Measurements from ENCODE around the gene ZNF343. TPM values are rescaled to one million over a fixed set of nuclear protein-coding genes. Genes with fewer than 3 reads are reported as not detected.

ZNF343 gene
- total and polyA plus RNA-seq, 8 donors = 8.4 to 19.3 (median 15.1) TPM

DNA sequence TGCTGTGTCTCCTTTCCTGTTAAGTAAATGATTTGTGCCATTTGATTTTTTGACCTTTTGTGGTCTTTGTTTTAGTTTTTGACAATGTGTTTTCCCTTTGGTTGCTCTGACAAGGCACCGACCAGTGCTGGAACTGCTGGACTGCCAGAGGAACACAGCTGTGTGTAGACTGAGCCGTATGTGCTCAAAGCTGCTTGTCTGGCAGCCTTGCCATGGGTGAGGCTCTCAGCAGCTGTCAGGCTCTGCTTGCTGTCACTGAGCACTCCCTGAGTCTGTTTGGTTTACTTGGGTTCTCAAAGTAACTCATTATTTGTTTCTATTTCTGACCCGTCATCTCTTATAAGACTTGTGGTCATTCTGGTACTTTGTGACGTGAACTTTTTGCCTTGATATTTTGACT, 23.1 kb downstream of the ZNF343 start:
- H3K27me3 ChIP-seq = no peaks in the 10 kb centered on the region
- H3K36me3 ChIP-seq = peaks cover 0 to 75% of the 10 kb centered on the region in 2 donors
- DNase-seq = no peak
- no peak overlapping the region for H3K27ac ChIP-seq
- TF ChIP-seq, protein P1, sequence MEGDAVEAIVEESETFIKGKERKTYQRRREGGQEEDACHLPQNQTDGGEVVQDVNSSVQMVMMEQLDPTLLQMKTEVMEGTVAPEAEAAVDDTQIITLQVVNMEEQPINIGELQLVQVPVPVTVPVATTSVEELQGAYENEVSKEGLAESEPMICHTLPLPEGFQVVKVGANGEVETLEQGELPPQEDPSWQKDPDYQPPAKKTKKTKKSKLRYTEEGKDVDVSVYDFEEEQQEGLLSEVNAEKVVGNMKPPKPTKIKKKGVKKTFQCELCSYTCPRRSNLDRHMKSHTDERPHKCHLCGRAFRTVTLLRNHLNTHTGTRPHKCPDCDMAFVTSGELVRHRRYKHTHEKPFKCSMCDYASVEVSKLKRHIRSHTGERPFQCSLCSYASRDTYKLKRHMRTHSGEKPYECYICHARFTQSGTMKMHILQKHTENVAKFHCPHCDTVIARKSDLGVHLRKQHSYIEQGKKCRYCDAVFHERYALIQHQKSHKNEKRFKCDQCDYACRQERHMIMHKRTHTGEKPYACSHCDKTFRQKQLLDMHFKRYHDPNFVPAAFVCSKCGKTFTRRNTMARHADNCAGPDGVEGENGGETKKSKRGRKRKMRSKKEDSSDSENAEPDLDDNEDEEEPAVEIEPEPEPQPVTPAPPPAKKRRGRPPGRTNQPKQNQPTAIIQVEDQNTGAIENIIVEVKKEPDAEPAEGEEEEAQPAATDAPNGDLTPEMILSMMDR (IDR thresholded peaks at IDR 0.05) = no peak
- ATAC-seq = peak; percentile 44
- H3K9me3 ChIP-seq = peaks cover 0 to 2% of the 10 kb centered on the region in 2 donors
- no peak overlapping the region for H3K4me3 ChIP-seq
- intact Hi-C loops (cut with DNase I) = no loop called here
- H3K4me1 ChIP-seq = no peaks in the 10 kb centered on the region

DNA sequence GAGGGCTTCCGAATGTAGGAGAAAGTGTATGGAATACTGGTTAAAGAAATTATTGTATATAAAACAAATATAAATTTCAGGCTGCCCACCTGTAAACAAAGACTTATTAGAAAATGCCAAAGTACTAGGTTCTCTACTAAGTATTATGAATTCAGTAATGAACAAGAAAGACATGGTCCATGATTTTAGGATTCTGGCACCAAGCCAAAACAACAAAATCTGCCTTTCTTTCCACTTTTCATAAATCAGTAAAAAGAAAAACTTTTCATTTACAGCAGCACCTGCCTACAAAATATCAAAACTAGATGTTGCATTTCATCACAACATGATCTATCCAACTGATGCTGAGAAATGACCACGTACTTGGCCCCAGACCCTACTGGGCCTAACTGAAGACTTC, 23.6 kb downstream of the ZNF343 start:
- peaks cover 0 to 7% of the 10 kb centered on the region in 2 donors for H3K9me3 ChIP-seq
- DNase-seq (no peak), ATAC-seq (no peak)
- TF ChIP-seq, protein P1 (IDR thresholded peaks at IDR 0.05) = no peak
- intact Hi-C loops (cut with DNase I) = no loop called here
- H3K4me1 ChIP-seq = no peaks in the 10 kb centered on the region
- no peaks in the 10 kb centered on the region for H3K27me3 ChIP-seq
- H3K36me3 ChIP-seq = peaks cover 0 to 75% of the 10 kb centered on the region in 2 donors
- no peak overlapping the region for H3K27ac ChIP-seq
- no peak overlapping the region for H3K4me3 ChIP-seq

DNA sequence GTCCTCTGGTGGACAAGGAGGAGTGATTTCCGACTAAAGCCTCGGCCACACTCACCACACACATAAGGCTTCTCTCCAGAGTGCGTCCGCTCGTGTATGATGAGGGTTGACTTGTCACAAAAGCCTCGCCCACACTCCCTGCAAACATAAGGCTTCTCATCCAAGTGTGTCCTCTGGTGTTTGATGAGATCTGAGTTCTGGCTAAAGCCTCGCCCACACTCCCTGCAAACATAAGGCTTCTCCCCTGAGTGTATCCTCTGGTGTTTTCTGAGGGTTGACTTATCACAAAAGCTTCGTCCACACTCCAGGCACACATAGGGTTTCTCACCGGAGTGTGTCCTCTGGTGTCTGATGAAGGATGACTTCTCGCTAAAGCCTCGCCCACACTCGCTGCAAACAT, 25.2 kb downstream of the ZNF343 start:
- TF ChIP-seq, protein P1 (IDR thresholded peaks at IDR 0.05) = no peak
- Histone ChIP-seq H3K27me3 (no peaks in the 10 kb centered on the region), H3K36me3 (peaks cover 0 to 69% of the 10 kb centered on the region in 2 donors), H3K27ac (no peak overlapping the region), H3K4me1 (no peaks in the 10 kb centered on the region), H3K4me3 (no peak overlapping the region), H3K9me3 (peaks cover 0 to 7% of the 10 kb centered on the region in 2 donors)
- DNase-seq = no peak
- intact Hi-C loops (cut with DNase I) = no loop called here
- ATAC-seq = no peak

- Histone ChIP-seq H3K9me3 (peaks cover 0 to 7% of the 10 kb centered on the region in 2 donors), H3K4me3 (no peak overlapping the region), H3K27ac (no peak overlapping the region), H3K36me3 (peaks cover 0 to 43% of the 10 kb centered on the region in 2 donors), H3K27me3 (no peaks in the 10 kb centered on the region), H3K4me1 (no peaks in the 10 kb centered on the region)
- ATAC-seq (no peak), DNase-seq (no peak)
- TF ChIP-seq, protein P1 (IDR thresholded peaks at IDR 0.05) = no peak
- intact Hi-C loops (cut with DNase I) = no loop called here
These were observed 28.3 kb downstream of the ZNF343 start for GRCh38 chr20:2480381-2480780.

GRCh38 chr20:2476742-2477615, 31.7 kb downstream of the ZNF343 start:
- Histone ChIP-seq H3K27me3 (no peaks in the 10 kb centered on the region), H3K9me3 (peaks cover 0 to 7% of the 10 kb centered on the region in 2 donors), H3K4me3 (no peak overlapping the region), H3K27ac (peak overlapping the region in 1 of 2 donors; percentile 13), H3K4me1 (no peaks in the 10 kb centered on the region), H3K36me3 (peaks cover 0 to 18% of the 10 kb centered on the region in 2 donors)
- intact Hi-C loops (cut with DNase I) = no loop called here
- TF ChIP-seq, protein P1 (IDR thresholded peaks at IDR 0.05) = no peak
- no peak for ATAC-seq
- no peak for DNase-seq

Data from left lung (tissue), 10 donors.